GM11168 (cell line): ENCODE measurements around the gene PECR.
"Not testable (repeated sequence)": the region's sequence is repeated elsewhere in the genome, so short reads cannot be mapped to it uniquely, and the experiment has no call there.

Source experiments
- in situ Hi-C: fragments of 300-500 bp; cut with MboI; formaldehyde crosslinking; loops from one replicate; pipeline ENCODE4 v1.12.0; 2022; ENCODE audit warnings: low sequenced_read_pairs; ENCODE audit not compliant: unreplicated experiment

Gene PECR

GRCh38 chr2:216006164-216006663 is 75.4 kb downstream of the PECR start:
- in situ Hi-C loops = no loop called here

GRCh38 chr2:216004697-216005283 is 76.8 kb downstream of the PECR start:
- in situ Hi-C loops = no loop called here

- in situ Hi-C loops = no loop called here
These were observed 77.5 kb downstream of the PECR start for GRCh38 chr2:216003876-216004696.

GRCh38 chr2:216002693-216003092 is 78.9 kb downstream of the PECR start:
- in situ Hi-C loops = no loop called here

- in situ Hi-C loops = no loop called here
These were observed 79.4 kb downstream of the PECR start for GRCh38 chr2:216002101-216002678.

GRCh38 chr2:216001216-216002100 is 80.2 kb downstream of the PECR start:
- in situ Hi-C loops = no loop called here

- in situ Hi-C loops = no loop called here
These were observed 83.0 kb downstream of the PECR start for GRCh38 chr2:215998636-215999035.

- in situ Hi-C loops = no loop called here
These were observed 84.4 kb downstream of the PECR start for GRCh38 chr2:215997219-215997618.

GRCh38 chr2:215994911-215995310 is 86.7 kb downstream of the PECR start:
- in situ Hi-C loops = no loop called here

- in situ Hi-C loops = not testable (repeated sequence)
These were observed 92.9 kb downstream of the PECR start for GRCh38 chr2:215988556-215989207.
